GM19468 (cell line): ENCODE results near the gene DNAH6.
A peak's percentile ranks its signal among the peaks of the same experiment; 100 is the strongest.

Experiments used
- ATAC-seq: cut with Tn5 transposase; IDR thresholded peaks from one replicate; pipeline ENCODE4 v1.9.1; 2021; ENCODE audit warnings: mild to moderate bottlenecking, moderate library complexity, moderate number of reproducible peaks; ENCODE audit not compliant: unreplicated experiment; ENCODE audit errors: extremely low read depth

Gene DNAH6

GRCh38 chr2:84785950-84786349, 269.7 kb downstream of the DNAH6 start:
- no peak for ATAC-seq

- ATAC-seq: no peak
These were observed 270.3 kb downstream of the DNAH6 start for GRCh38 chr2:84786601-84787000.

DNA sequence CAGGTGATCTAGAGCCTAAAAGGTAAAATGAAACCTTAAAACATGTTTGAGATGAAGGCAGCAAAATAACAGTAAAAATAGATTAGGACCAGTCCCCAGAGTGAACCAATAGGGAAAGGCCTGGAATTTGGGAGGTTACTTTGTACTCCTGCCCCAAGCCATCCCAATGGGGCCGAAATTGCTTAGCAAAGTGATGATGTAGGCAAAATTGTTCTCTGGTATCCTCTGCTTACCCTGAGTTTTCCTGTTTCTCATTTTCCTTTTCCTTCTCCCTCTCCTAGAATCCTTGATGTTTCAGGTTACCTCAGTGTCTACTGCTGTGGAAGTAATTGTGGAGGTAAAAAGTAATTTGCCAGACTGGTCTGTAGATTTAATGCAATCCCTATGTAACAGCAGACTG, 271.7 kb downstream of the DNAH6 start:
- no peak for ATAC-seq

DNA sequence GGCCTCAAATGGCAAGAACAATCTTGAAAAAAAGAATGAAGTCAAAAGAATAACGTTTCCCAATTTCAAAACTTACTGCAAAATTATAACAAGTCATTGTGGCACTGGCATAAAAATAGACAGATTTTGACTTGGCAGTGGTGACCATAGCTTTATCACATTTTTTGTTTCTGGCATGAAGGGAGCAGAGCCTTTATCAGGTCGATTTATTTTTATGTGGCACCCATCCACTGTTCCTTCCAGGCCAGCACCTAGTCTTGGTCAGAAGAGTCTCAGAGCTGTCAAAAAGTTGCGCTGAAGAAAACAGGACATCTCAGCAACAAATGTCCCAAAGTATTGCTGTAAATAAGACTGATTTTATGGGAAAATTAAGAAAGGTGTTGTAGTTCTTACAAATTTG, 272.2 kb downstream of the DNAH6 start:
- ATAC-seq: no peak

GRCh38 chr2:84792856-84793522, 276.7 kb downstream of the DNAH6 start:
- ATAC-seq: no peak

DNA sequence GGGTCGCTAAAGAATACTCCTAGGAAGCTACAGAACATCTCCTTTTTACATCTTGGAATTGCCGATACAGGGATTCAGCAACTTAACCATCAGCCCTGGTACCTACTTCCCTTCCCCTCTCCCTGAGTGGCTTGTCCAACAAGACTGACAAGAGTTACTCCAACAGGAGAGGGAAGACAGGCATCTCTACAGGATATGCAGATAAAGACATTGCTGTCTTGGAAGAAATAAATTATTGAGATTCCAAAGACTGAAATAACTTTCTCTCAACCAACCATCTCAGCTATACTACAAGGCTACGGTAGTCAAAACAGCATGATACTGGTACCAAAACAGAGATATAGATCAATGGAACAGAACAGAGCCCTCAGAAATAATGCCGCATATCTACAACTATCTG, 277.3 kb downstream of the DNAH6 start:
- ATAC-seq: no peak

GRCh38 chr2:84796798-84797197, 280.5 kb downstream of the DNAH6 start:
- ATAC-seq: no peak

GRCh38 chr2:84797271-84797670, 281.0 kb downstream of the DNAH6 start:
- ATAC-seq: no peak

- no peak for ATAC-seq
These were observed 283.5 kb downstream of the DNAH6 start for GRCh38 chr2:84799772-84800171.

GRCh38 chr2:84800194-84800805, 284.0 kb downstream of the DNAH6 start:
- no peak for ATAC-seq

DNA sequence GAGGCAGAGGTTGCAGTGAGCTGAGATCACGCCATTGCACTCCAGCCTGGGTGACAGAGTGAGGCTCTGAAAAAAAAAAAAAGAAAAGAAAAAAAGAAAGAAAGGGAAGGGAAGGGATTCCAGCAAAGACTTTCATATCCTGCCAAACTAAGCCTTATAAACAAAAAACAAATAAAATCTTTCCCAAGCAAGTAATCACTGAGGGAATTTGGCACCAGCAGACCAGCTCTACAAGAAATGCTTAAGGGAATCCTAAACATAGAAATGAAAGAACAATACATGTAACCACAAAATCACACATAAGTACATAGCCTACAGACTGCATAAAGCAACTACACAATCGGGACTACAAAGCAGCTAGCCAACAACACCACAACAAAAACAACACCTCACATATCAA, 285.5 kb downstream of the DNAH6 start:
- ATAC-seq: no peak

GRCh38 chr2:84805250-84805958, 289.1 kb downstream of the DNAH6 start:
- no peak for ATAC-seq

GRCh38 chr2:84807063-84807485, 290.8 kb downstream of the DNAH6 start:
- no peak for ATAC-seq

DNA sequence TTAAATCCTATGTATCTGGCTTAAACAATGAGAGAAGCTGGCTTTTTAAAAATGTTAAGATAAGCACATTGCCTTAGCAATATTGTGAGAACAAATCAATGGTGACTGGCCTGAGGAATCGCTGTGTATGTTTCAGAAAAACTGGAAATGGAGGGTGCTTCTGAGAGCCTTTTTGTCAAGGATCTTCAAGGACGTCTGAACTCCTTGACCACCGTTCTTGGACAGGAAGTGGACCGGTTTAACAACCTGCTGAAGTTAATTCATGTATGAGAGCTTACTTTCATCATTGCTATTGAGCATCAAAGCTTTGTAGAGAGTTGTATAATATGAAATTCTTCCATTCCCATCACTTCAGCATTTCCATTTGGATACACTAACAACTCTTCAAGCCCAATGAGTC, 292.0 kb downstream of the DNAH6 start:
- ATAC-seq: no peak

DNA sequence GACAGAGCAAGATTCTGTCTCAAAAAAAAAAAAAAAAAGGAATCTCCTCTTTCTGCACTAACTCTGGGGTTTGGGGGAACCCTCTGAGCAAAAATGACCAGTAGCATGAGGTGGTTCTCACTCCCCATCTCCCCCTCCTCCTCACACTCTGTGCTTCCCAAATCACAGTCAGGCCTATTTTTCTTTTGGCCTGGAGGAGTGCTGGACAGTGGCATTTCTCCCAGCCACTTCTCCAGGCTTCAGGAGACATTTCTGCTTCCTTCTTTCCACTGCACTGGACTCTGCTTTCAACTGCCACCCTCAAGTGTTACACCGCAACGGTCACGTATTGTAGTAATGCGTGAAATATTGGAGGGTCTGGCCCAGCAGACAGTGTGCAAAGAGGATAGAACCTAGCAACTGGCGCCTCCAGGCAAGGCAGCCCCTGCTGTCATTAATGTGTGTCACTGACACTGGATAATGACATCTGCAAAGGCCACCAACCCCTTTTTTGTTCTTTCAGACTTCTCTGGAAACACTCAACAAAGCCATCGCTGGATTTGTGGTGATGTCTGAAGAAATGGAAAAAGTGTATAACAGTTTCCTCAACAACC, 295.6 kb downstream of the DNAH6 start:
- no peak for ATAC-seq

- ATAC-seq: no peak
These were observed 298.8 kb downstream of the DNAH6 start for GRCh38 chr2:84815146-84815545.

GRCh38 chr2:84816426-84817026, 300.2 kb downstream of the DNAH6 start:
- ATAC-seq: peak; percentile 51

DNA sequence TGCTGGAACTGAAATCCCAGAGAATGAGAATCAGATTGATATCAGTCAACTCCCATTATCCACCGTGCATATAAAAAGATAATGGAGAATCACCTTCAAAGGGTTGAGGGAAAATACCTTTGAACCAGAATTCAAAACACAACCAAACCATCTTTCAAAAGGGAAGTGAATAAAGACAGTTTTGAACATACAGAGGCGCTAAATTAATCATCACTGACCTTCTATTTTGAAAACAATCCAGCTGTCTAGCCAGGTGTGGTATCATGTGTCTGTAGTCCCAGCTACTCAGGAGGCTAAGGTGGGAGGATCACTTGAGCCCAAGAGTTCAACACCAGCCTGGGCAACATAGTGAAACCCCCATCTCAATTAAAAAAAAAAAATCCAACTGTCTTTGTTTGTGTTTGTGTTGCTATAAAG, 300.9 kb downstream of the DNAH6 start:
- ATAC-seq: peak; percentile 91

- no peak for ATAC-seq
These were observed 305.5 kb downstream of the DNAH6 start for GRCh38 chr2:84821806-84822205.

GRCh38 chr2:84823229-84823628, 306.9 kb downstream of the DNAH6 start:
- ATAC-seq: no peak

DNA sequence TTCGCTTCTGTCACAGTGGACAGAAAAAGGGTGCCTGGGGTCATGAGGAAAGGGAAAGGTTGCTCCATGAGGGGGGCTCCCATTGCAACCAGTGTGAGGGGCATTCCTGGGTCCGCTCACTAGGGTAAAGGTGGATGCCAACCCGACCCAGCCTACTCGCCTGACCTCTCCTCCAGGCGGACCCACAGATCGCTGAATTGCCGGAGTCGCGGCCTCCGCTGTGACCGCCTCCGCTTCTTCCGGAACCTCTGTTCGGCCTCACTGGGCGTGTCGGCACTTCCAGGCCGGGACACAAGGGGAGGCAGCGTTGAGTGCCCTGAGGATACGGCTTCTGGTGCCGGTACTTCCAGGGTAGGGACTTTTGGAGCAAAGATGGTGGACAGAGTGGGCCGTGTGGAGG, 307.5 kb downstream of the DNAH6 start:
- no peak for ATAC-seq
